ENCODE results near the gene EXOC2. TPM values are rescaled to one million over a fixed set of nuclear protein-coding genes. Genes with fewer than 3 reads are reported as not detected.

The EXOC2 gene
- total RNA-seq, 1 donor from 2014 or later, result 40.4 TPM

Other genes starting within 250 kb of the EXOC2 start
- gene HUS1B, start 36.0 kb downstream of the EXOC2 start, total RNA-seq, result 0.99 TPM in 1 of 2 replicates, not detected in the other